ENCODE results near the gene ACMSD.

The ACMSD gene

GRCh38 chr2:134950886-134951285 is 112.5 kb downstream of the ACMSD start:
- no peak for DNase-seq

Measured in T1000 (cell line).